ENCODE results near the gene FAM136A. TPM values are rescaled to one million over a fixed set of nuclear protein-coding genes. Genes with fewer than 3 reads are reported as not detected.
"Not testable (repeated sequence)": the region's sequence is repeated elsewhere in the genome, so short reads cannot be mapped to it uniquely, and the experiment has no call there.

Gene FAM136A
- total RNA-seq, 2 donors from 2014 or later, result 81.3 to 91.8 TPM

- H3K4me3 Mint-ChIP-seq, result no peak overlapping the region
These were observed 3.7 kb upstream of the FAM136A start for GRCh38 chr2:70305531-70305930.

GRCh38 chr2:70304498-70304897 lies 2.6 kb upstream of the FAM136A start:
- Histone ChIP-seq H3K9ac (ENCODE audit: extremely low read depth, low read length, poor library complexity, severe bottlenecking) (no peak overlapping the region), H3K27me3 (ENCODE audit: control insufficient read depth, insufficient read depth, low read length, poor library complexity, severe bottlenecking) (no peaks in the 10 kb centered on the region), H3K36me3 (ENCODE audit: control insufficient read depth, insufficient read depth, low read length) (peaks cover 14% of the 10 kb centered on the region), H3K9me3 (ENCODE audit: control insufficient read depth, low read length) (peaks cover 7% of the 10 kb centered on the region), H3K4me1 (ENCODE audit: control insufficient read depth, insufficient read depth, low read length) (peaks cover 4% of the 10 kb centered on the region), H3K4me3 (ENCODE audit: low read length) (no peak overlapping the region), H3K27ac (ENCODE audit: low read depth, low read length) (no peak overlapping the region)
- DNase-seq, result peak; percentile 63
- Mint-ChIP-seq H3K9me3 (peaks cover 9% of the 10 kb centered on the region), H3K4me1 (peaks cover 16% of the 10 kb centered on the region), H3K4me3 (no peak overlapping the region), H3K27ac (peak overlapping the region; percentile 57), H3K36me3 (ENCODE audit: low read depth) (peaks cover 14% of the 10 kb centered on the region), H3K27me3 (ENCODE audit: insufficient read depth) (no peaks in the 10 kb centered on the region)
- no peak for TF ChIP-seq CTCF (conservative IDR thresholded peaks at IDR 0.05)
- 61 to 68% methylated on average over 3 to 4 of the region's 4 CpGs for WGBS, 2 experiments (ENCODE audit: insufficient coverage in 1 of 2, insufficient read length in 1 of 2)

More at GRCh38 chr2:70305531-70305930, 3.7 kb upstream of the FAM136A start:
- peak; percentile 63 for DNase-seq
- H3K27me3 Mint-ChIP-seq (ENCODE audit: insufficient read depth), result no peaks in the 10 kb centered on the region
- Histone ChIP-seq H3K27me3 (ENCODE audit: control insufficient read depth, insufficient read depth, low read length, poor library complexity, severe bottlenecking) (no peaks in the 10 kb centered on the region), H3K4me3 (ENCODE audit: low read length) (no peak overlapping the region), H3K27ac (ENCODE audit: low read depth, low read length) (no peak overlapping the region), H3K9ac (ENCODE audit: extremely low read depth, low read length, poor library complexity, severe bottlenecking) (no peak overlapping the region), H3K36me3 (ENCODE audit: control insufficient read depth, insufficient read depth, low read length) (peaks cover 6% of the 10 kb centered on the region), H3K9me3 (ENCODE audit: control insufficient read depth, low read length) (peaks cover 7% of the 10 kb centered on the region), H3K4me1 (ENCODE audit: control insufficient read depth, insufficient read depth, low read length) (peaks cover 4% of the 10 kb centered on the region)
- TF ChIP-seq CTCF (conservative IDR thresholded peaks at IDR 0.05), result no peak
- no peak overlapping the region for H3K27ac Mint-ChIP-seq
- peaks cover 9% of the 10 kb centered on the region for H3K9me3 Mint-ChIP-seq
- peaks cover 7% of the 10 kb centered on the region for H3K36me3 Mint-ChIP-seq (ENCODE audit: low read depth)
- WGBS, 2 experiments (ENCODE audit: insufficient coverage in 1 of 2, insufficient read length in 1 of 2), result 85% methylated on average over 3 of the region's 3 CpGs; no CpG with 5 or more reads in 1 of the 2 experiments
- peaks cover 15% of the 10 kb centered on the region for H3K4me1 Mint-ChIP-seq

GRCh38 chr2:70303186-70303585 lies 1.3 kb upstream of the FAM136A start:
- H3K4me1 ChIP-seq (ENCODE audit: control insufficient read depth, insufficient read depth, low read length), result peaks cover 4% of the 10 kb centered on the region
- H3K4me3 ChIP-seq (ENCODE audit: low read length), result no peak overlapping the region
- no peak overlapping the region for H3K9ac ChIP-seq (ENCODE audit: extremely low read depth, low read length, poor library complexity, severe bottlenecking)
- no peak overlapping the region for H3K4me3 Mint-ChIP-seq
- H3K9me3 ChIP-seq (ENCODE audit: control insufficient read depth, low read length), result peaks cover 7% of the 10 kb centered on the region
- H3K9me3 Mint-ChIP-seq, result peaks cover 9% of the 10 kb centered on the region
- no peaks in the 10 kb centered on the region for H3K27me3 ChIP-seq (ENCODE audit: control insufficient read depth, insufficient read depth, low read length, poor library complexity, severe bottlenecking)
- 80 to 94% methylated on average over 1 to 3 of the region's 3 CpGs for WGBS, 2 experiments (ENCODE audit: insufficient coverage in 1 of 2, insufficient read length in 1 of 2)
- H3K27ac Mint-ChIP-seq, result no peak overlapping the region
- no peak for DNase-seq
- H3K36me3 Mint-ChIP-seq (ENCODE audit: low read depth), result peaks cover 24% of the 10 kb centered on the region
- peaks cover 25% of the 10 kb centered on the region for H3K36me3 ChIP-seq (ENCODE audit: control insufficient read depth, insufficient read depth, low read length)
- no peak for TF ChIP-seq CTCF (conservative IDR thresholded peaks at IDR 0.05)
- H3K4me1 Mint-ChIP-seq, result peaks cover 16% of the 10 kb centered on the region
- no peaks in the 10 kb centered on the region for H3K27me3 Mint-ChIP-seq (ENCODE audit: insufficient read depth)
- no peak overlapping the region for H3K27ac ChIP-seq (ENCODE audit: low read depth, low read length)

- H3K27me3 ChIP-seq (ENCODE audit: control insufficient read depth, insufficient read depth, low read length, poor library complexity, severe bottlenecking); H3K9me3 ChIP-seq (ENCODE audit: control insufficient read depth, low read length); H3K4me3 ChIP-seq (ENCODE audit: low read length); H3K27ac ChIP-seq (ENCODE audit: low read depth, low read length); H3K4me1 ChIP-seq (ENCODE audit: control insufficient read depth, insufficient read depth, low read length); H3K9ac ChIP-seq (ENCODE audit: extremely low read depth, low read length, poor library complexity, severe bottlenecking); H3K9me3 Mint-ChIP-seq; H3K27ac Mint-ChIP-seq; H3K27me3 Mint-ChIP-seq (ENCODE audit: insufficient read depth); DNase-seq: not testable (repeated sequence)
- peaks cover 35% of the 10 kb centered on the region for H3K36me3 ChIP-seq (ENCODE audit: control insufficient read depth, insufficient read depth, low read length)
- H3K4me1 Mint-ChIP-seq, result peaks cover 16% of the 10 kb centered on the region
- H3K36me3 Mint-ChIP-seq (ENCODE audit: low read depth), result peaks cover 32% of the 10 kb centered on the region
- WGBS, 2 experiments (ENCODE audit: insufficient coverage in 1 of 2, insufficient read length in 1 of 2), result 67 to 93% methylated on average over 3 to 11 of the region's 11 CpGs
- H3K4me3 Mint-ChIP-seq, result peak overlapping the region; percentile 81
These were observed 304 bp upstream of the FAM136A start for GRCh38 chr2:70302195-70302546.
